ENCODE data around the gene AEBP2.

DNA sequence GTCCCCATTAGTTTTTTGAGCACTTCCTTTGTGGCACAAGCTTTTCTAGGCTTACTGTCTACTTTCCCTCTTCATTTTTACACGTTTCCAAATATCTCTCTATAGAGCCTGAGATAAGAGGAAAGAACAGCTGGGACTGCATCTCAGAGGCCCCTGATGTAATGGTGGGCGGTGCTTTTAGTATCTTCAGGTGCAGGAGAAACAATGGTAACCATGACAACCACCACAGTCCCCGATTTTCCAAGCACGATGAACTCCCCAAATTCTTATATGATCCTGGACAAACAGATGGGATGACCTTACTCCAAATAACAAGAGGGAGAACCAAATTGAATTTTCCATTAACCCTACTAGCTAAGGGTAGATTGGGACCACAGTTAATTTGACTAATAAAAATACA is 103.3 kb downstream of the AEBP2 start:
- TF ChIP-seq CTCF (conservative IDR thresholded peaks at IDR 0.05 in 1 of 2, IDR thresholded peaks at IDR 0.05 in 1 of 2; ENCODE audit: extremely low read depth in 1 of 2, insufficient read depth in 1 of 2, low read depth in 1 of 2, low read length in 2 of 2) (no peak), EZH2 (IDR thresholded peaks at IDR 0.05; ENCODE audit: borderline replicate concordance, low read length) (no peak)
